Measurements from ENCODE around the gene LRRC49.

The LRRC49 gene

GRCh38 chr15:71051539-71051938 is 158.9 kb downstream of the LRRC49 start:
- no peak for DNase-seq (ENCODE audit: low read depth in 1 of 2, low spot score in 1 of 2)

GRCh38 chr15:71052356-71052755 is 159.7 kb downstream of the LRRC49 start:
- DNase-seq (ENCODE audit: low read depth in 1 of 2, low spot score in 1 of 2): no peak

- DNase-seq (ENCODE audit: low read depth in 1 of 2, low spot score in 1 of 2): no peak
Measured at GRCh38 chr15:71054286-71054952, 161.8 kb downstream of the LRRC49 start.

GRCh38 chr15:71055461-71055860 is 162.8 kb downstream of the LRRC49 start:
- DNase-seq (ENCODE audit: low read depth in 1 of 2, low spot score in 1 of 2): no peak

GRCh38 chr15:71056111-71056510 is 163.5 kb downstream of the LRRC49 start:
- no peak for DNase-seq (ENCODE audit: low read depth in 1 of 2, low spot score in 1 of 2)

- DNase-seq (ENCODE audit: low read depth in 1 of 2, low spot score in 1 of 2): no peak
Measured at GRCh38 chr15:71057143-71057542, 164.5 kb downstream of the LRRC49 start.

- DNase-seq (ENCODE audit: low read depth in 1 of 2, low spot score in 1 of 2): no peak
Measured at GRCh38 chr15:71057581-71057980, 165.0 kb downstream of the LRRC49 start.

- DNase-seq (ENCODE audit: low read depth in 1 of 2, low spot score in 1 of 2): no peak
Measured at GRCh38 chr15:71060983-71061382, 168.4 kb downstream of the LRRC49 start.

- DNase-seq (ENCODE audit: low read depth in 1 of 2, low spot score in 1 of 2): no peak
Measured at GRCh38 chr15:71066983-71067382, 174.4 kb downstream of the LRRC49 start.

GRCh38 chr15:71069693-71070092 is 177.1 kb downstream of the LRRC49 start:
- no peak for DNase-seq (ENCODE audit: low read depth in 1 of 2, low spot score in 1 of 2)

- DNase-seq (ENCODE audit: low read depth in 1 of 2, low spot score in 1 of 2): no peak
Measured at GRCh38 chr15:71071529-71071928, 178.9 kb downstream of the LRRC49 start.

GRCh38 chr15:71072423-71072822 is 179.8 kb downstream of the LRRC49 start:
- no peak for DNase-seq (ENCODE audit: low read depth in 1 of 2, low spot score in 1 of 2)

GRCh38 chr15:71078506-71079207 is 186.0 kb downstream of the LRRC49 start:
- DNase-seq (ENCODE audit: low read depth in 1 of 2, low spot score in 1 of 2): no peak

GRCh38 chr15:71079208-71080044 is 186.8 kb downstream of the LRRC49 start:
- no peak for DNase-seq (ENCODE audit: low read depth in 1 of 2, low spot score in 1 of 2)

- no peak for DNase-seq (ENCODE audit: low read depth in 1 of 2, low spot score in 1 of 2)
Measured at GRCh38 chr15:71080166-71080565, 187.5 kb downstream of the LRRC49 start.

GRCh38 chr15:71080705-71081104 is 188.1 kb downstream of the LRRC49 start:
- no peak for DNase-seq (ENCODE audit: low read depth in 1 of 2, low spot score in 1 of 2)

- no peak for DNase-seq (ENCODE audit: low read depth in 1 of 2, low spot score in 1 of 2)
Measured at GRCh38 chr15:71082803-71083202, 190.2 kb downstream of the LRRC49 start.

GRCh38 chr15:71083349-71083748 is 190.7 kb downstream of the LRRC49 start:
- no peak for DNase-seq (ENCODE audit: low read depth in 1 of 2, low spot score in 1 of 2)

- no peak for DNase-seq (ENCODE audit: low read depth in 1 of 2, low spot score in 1 of 2)
Measured at GRCh38 chr15:71084264-71084663, 191.6 kb downstream of the LRRC49 start.

- no peak for DNase-seq (ENCODE audit: low read depth in 1 of 2, low spot score in 1 of 2)
Measured at GRCh38 chr15:71085809-71086208, 193.2 kb downstream of the LRRC49 start.

GRCh38 chr15:71088155-71088554 is 195.5 kb downstream of the LRRC49 start:
- no peak for DNase-seq (ENCODE audit: low read depth in 1 of 2, low spot score in 1 of 2)

- DNase-seq (ENCODE audit: low read depth in 1 of 2, low spot score in 1 of 2): no peak
Measured at GRCh38 chr15:71088683-71089082, 196.1 kb downstream of the LRRC49 start.

All from activated T-helper 1 cell treated with anti-CD3 and anti-CD28 coated beads, Interleukin-2, amount 50 U/mL, for 16 hours (primary cell).